Neural progenitor cell (in vitro differentiated cells): Measurements from ENCODE around the gene IFI27. TPM values are rescaled to one million over a fixed set of nuclear protein-coding genes. Genes with fewer than 3 reads are reported as not detected.

Source experiments
- DNase-seq: peaks from one replicate; pipeline ENCODE4 v3.0.0-alpha.2; 2016; ENCODE audit warnings: low spot score
- H2AFZ ChIP-seq: fragments of 200-600 bp; sonication (generic); replicated peaks from 2 replicates; pipeline ENCODE4 v1.6.1; 2016; ENCODE audit warnings: antibody characterized with exemption
- H3F3A ChIP-seq: fragments of 200-600 bp; sonication (generic); 2 replicates; pipeline ENCODE4 v1.6.1; 2016; ENCODE audit warnings: antibody characterized with exemption, low read depth
- H3K27ac ChIP-seq: fragments of 200-600 bp; sonication (generic); 2 replicates; pipeline ENCODE4 v1.5.1; 2016; ENCODE audit warnings: mild to moderate bottlenecking
- H3K27me3 ChIP-seq: fragments of 200-600 bp; sonication (generic); 2 replicates; pipeline ENCODE4 v1.6.1; 2016; ENCODE audit warnings: mild to moderate bottlenecking, moderate library complexity
- H3K36me3 ChIP-seq: fragments of 200-600 bp; sonication (generic); 2 replicates; pipeline ENCODE4 v1.5.1; 2016
- H3K4me1 ChIP-seq: fragments of 200-600 bp; sonication (generic); 2 replicates; pipeline ENCODE4 v1.6.1; 2016; ENCODE audit warnings: mixed run types
- H3K4me2 ChIP-seq: fragments of 200-600 bp; sonication (generic); 2 replicates; pipeline ENCODE4 v1.6.1; 2016
- H3K4me3 ChIP-seq: fragments of 200-600 bp; sonication (generic); 2 replicates; pipeline ENCODE4 v1.5.1; 2016
- H3K79me2 ChIP-seq: fragments of 200-600 bp; sonication (generic); 2 replicates; pipeline ENCODE4 v1.6.1; 2016; ENCODE audit warnings: low read depth
- H3K9ac ChIP-seq: fragments of 200-600 bp; sonication (generic); 2 replicates; pipeline ENCODE4 v1.6.1; 2016
- H3K9me3 ChIP-seq: fragments of 200-600 bp; sonication (generic); 2 replicates; pipeline ENCODE4 v1.5.1; 2016; ENCODE audit warnings: low read depth
- H4K20me1 ChIP-seq: fragments of 200-600 bp; sonication (generic); 2 replicates; pipeline ENCODE4 v1.6.1; 2016; ENCODE audit warnings: low read depth
- H3K27ac Mint-ChIP-seq: 3 replicates; pipeline ENCODE4 v1.8.0; 2021; ENCODE audit warnings: mixed read lengths
- H3K27me3 Mint-ChIP-seq: 2 replicates; pipeline ENCODE4 v1.8.0; 2022; ENCODE audit warnings: low read depth, mild to moderate bottlenecking, inconsistent platforms, moderate library complexity, mixed read lengths; ENCODE audit not compliant: insufficient read depth
- H3K36me3 Mint-ChIP-seq: 3 replicates; pipeline ENCODE4 v1.8.0; 2021; ENCODE audit warnings: mixed read lengths
- H3K4me1 Mint-ChIP-seq: 3 replicates; pipeline ENCODE4 v1.8.0; 2021; ENCODE audit warnings: mixed read lengths
- H3K4me3 Mint-ChIP-seq: 3 replicates; pipeline ENCODE4 v1.8.0; 2021; ENCODE audit warnings: mild to moderate bottlenecking, moderate library complexity, mixed read lengths
- H3K9me3 Mint-ChIP-seq: 3 replicates; pipeline ENCODE4 v1.8.0; 2020; ENCODE audit warnings: mixed read lengths
- CTCF ChIP-seq: fragments of 200-600 bp; sonication (generic); IDR thresholded peaks from 2 replicates; pipeline ENCODE4 v1.5.1; 2017; ENCODE audit warnings: antibody characterized with exemption, mild to moderate bottlenecking
- EZH2 ChIP-seq: fragments of 200-600 bp; sonication (generic); IDR thresholded peaks from 2 replicates; pipeline ENCODE4 v1.6.1; 2017; ENCODE audit warnings: antibody characterized with exemption, mild to moderate bottlenecking, moderate library complexity
- EZH2phosphoT487 ChIP-seq: fragments of 200-600 bp; sonication (generic); IDR thresholded peaks from 2 replicates; pipeline ENCODE4 v1.6.1; 2017; ENCODE audit warnings: antibody characterized with exemption
- total RNA-seq: library from RNA; depleted of rRNA; stranded (reverse); fragments of >200 nt; gene quantifications from 2 replicates; pipeline ENCODE4 v1.2.3, GENCODE V29; 2015; ENCODE audit warnings: low replicate concordance

Gene IFI27
- total RNA-seq, 1 donor from 2014 or later = 0.69 TPM

- Histone ChIP-seq H3K4me3 (no peak overlapping the region), H3K9me3 (no peaks in the 10 kb centered on the region), H3K36me3 (no peaks in the 10 kb centered on the region), H3K27ac (no peak overlapping the region), H2AFZ (no peak overlapping the region), H3K79me2 (no peaks in the 10 kb centered on the region), H3K4me2 (no peak overlapping the region), H3F3A (no peaks in the 10 kb centered on the region), H3K4me1 (peaks cover 6% of the 10 kb centered on the region), H3K27me3 (no peaks in the 10 kb centered on the region), H4K20me1 (no peaks in the 10 kb centered on the region), H3K9ac (no peak overlapping the region)
- Mint-ChIP-seq H3K27me3 (peaks cover 3% of the 10 kb centered on the region), H3K4me3 (no peak overlapping the region), H3K36me3 (peaks cover 11% of the 10 kb centered on the region), H3K4me1 (no peaks in the 10 kb centered on the region), H3K27ac (no peak overlapping the region), H3K9me3 (peaks cover 2% of the 10 kb centered on the region)
- TF ChIP-seq EZH2phosphoT487 (no peak), EZH2 (no peak), CTCF (no peak)
- DNase-seq = no peak
Observed at GRCh38 chr14:94089479-94089878, 21.1 kb upstream of the IFI27 start.

DNA sequence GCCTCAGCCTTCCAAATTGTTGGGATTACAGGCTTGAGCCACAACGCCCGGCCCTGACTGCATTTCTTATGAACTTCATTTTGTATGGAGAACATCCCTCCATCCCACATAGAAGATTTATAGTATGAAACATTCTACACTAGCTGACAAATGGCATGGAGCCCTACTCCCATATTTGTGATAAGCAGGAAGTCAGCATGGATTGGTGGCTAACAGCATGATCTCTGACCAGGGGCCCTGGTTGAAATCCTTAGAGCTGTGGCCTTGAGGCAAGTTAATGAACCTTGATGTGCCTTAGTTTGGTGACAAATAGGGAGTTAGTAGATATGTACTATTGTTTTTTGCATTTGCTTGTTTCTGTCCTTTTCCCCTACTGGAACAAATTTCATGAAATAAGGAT is 17.1 kb upstream of the IFI27 start:
- H3K4me3 Mint-ChIP-seq = no peak overlapping the region
- Histone ChIP-seq H4K20me1 (no peaks in the 10 kb centered on the region), H3K36me3 (no peaks in the 10 kb centered on the region), H3K4me1 (peaks cover 6% of the 10 kb centered on the region), H3K27ac (no peak overlapping the region), H2AFZ (no peak overlapping the region), H3K79me2 (no peaks in the 10 kb centered on the region), H3K9me3 (no peaks in the 10 kb centered on the region), H3K4me2 (no peak overlapping the region), H3K27me3 (no peaks in the 10 kb centered on the region), H3K4me3 (no peak overlapping the region), H3K9ac (no peak overlapping the region), H3F3A (no peaks in the 10 kb centered on the region)
- DNase-seq = no peak
- TF ChIP-seq CTCF (no peak), EZH2phosphoT487 (no peak), EZH2 (no peak)
- H3K9me3 Mint-ChIP-seq = no peaks in the 10 kb centered on the region
- H3K36me3 Mint-ChIP-seq = peaks cover 11% of the 10 kb centered on the region
- H3K27ac Mint-ChIP-seq = no peak overlapping the region
- peaks cover 5% of the 10 kb centered on the region for H3K27me3 Mint-ChIP-seq
- H3K4me1 Mint-ChIP-seq = no peaks in the 10 kb centered on the region

GRCh38 chr14:94097091-94097490 is 13.4 kb upstream of the IFI27 start:
- H3K27ac Mint-ChIP-seq = no peak overlapping the region
- no peak for DNase-seq
- Histone ChIP-seq H3K27me3 (no peaks in the 10 kb centered on the region), H3K36me3 (no peaks in the 10 kb centered on the region), H3K4me2 (no peak overlapping the region), H3K79me2 (no peaks in the 10 kb centered on the region), H4K20me1 (no peaks in the 10 kb centered on the region), H3K9me3 (no peaks in the 10 kb centered on the region), H3F3A (no peaks in the 10 kb centered on the region), H3K9ac (no peak overlapping the region), H3K4me3 (no peak overlapping the region), H2AFZ (no peak overlapping the region), H3K27ac (no peak overlapping the region), H3K4me1 (peaks cover 6% of the 10 kb centered on the region)
- H3K27me3 Mint-ChIP-seq = peaks cover 7% of the 10 kb centered on the region
- TF ChIP-seq EZH2phosphoT487 = no peak
- TF ChIP-seq CTCF = no peak
- TF ChIP-seq EZH2 = no peak
- H3K9me3 Mint-ChIP-seq = no peaks in the 10 kb centered on the region
- peaks cover 20% of the 10 kb centered on the region for H3K36me3 Mint-ChIP-seq
- no peak overlapping the region for H3K4me3 Mint-ChIP-seq
- H3K4me1 Mint-ChIP-seq = peaks cover 2% of the 10 kb centered on the region
